Glutamatergic neuron (in vitro differentiated cells): ENCODE data around the gene AAGAB. TPM values are rescaled to one million over a fixed set of nuclear protein-coding genes. Genes with fewer than 3 reads are reported as not detected.

Experiments
- DNase-seq: peaks from one replicate; pipeline ENCODE4 v3.0.0; 2022
- H3K27ac Mint-ChIP-seq: one replicate; pipeline ENCODE4 v1.8.0; 2020; ENCODE audit warnings: mild to moderate bottlenecking, mixed read lengths, inconsistent platforms; ENCODE audit not compliant: unreplicated experiment
- H3K27me3 Mint-ChIP-seq: one replicate; pipeline ENCODE4 v1.8.0; 2020; ENCODE audit warnings: mild to moderate bottlenecking, moderate library complexity, mixed read lengths, inconsistent platforms; ENCODE audit not compliant: unreplicated experiment
- H3K36me3 Mint-ChIP-seq: one replicate; pipeline ENCODE4 v1.8.0; 2020; ENCODE audit warnings: mild to moderate bottlenecking, mixed read lengths, inconsistent platforms; ENCODE audit not compliant: unreplicated experiment
- H3K4me1 Mint-ChIP-seq: one replicate; pipeline ENCODE4 v1.8.0; 2020; ENCODE audit warnings: mild to moderate bottlenecking, low read depth, mixed read lengths, inconsistent platforms; ENCODE audit not compliant: unreplicated experiment
- H3K4me3 Mint-ChIP-seq: one replicate; pipeline ENCODE4 v1.8.0; 2020; ENCODE audit warnings: mild to moderate bottlenecking, mixed read lengths, inconsistent platforms; ENCODE audit not compliant: unreplicated experiment
- H3K9me3 Mint-ChIP-seq: one replicate; pipeline ENCODE4 v1.8.0; 2020; ENCODE audit warnings: mild to moderate bottlenecking, moderate library complexity, mixed read lengths, inconsistent platforms; ENCODE audit not compliant: unreplicated experiment
- CTCF ChIP-seq: fragments of 200-600 bp; sonication (generic); IDR thresholded peaks from one replicate; pipeline ENCODE4 v1.5.0; 2021; ENCODE audit not compliant: partially characterized antibody, unreplicated experiment
- long read RNA-seq: library from polyadenylated mRNA; unstranded; transcript quantifications from one replicate; pipeline ENCODE4 v2.0.0, GENCODE V29; 2020; ENCODE audit not compliant: unreplicated experiment
- total RNA-seq: library from RNA; stranded (reverse); fragmentation: NEBNext Ultra II Directional; extraction: Animal tissue kit (Norgen Biotek cat#: 25700); gene quantifications from one replicate; pipeline ENCODE4 v1.2.1, GENCODE V29; 2021; ENCODE audit not compliant: unreplicated experiment

The AAGAB gene
- total RNA-seq = 39.9 TPM
- long read RNA-seq, transcript AAGAB-201 (10 exons, 2,841 nt) = major isoform, 25 of 34 reads
- long read RNA-seq, partial matches to known transcripts = 1 of 34 reads
- long read RNA-seq, other reads (novel, unspliced or antisense) = 8 of 34 reads

GRCh38 chr15:67254238-67255175 is at the start of gene AAGAB, which contains the start of gene IQCH:
Gene AAGAB, minus strand, starts transcription at chr15:67254661. Its CDS starts 30 bp downstream, at chr15:67254631.
Gene IQCH, plus strand, starts transcription at chr15:67254786. Its CDS starts 111 bp downstream, at chr15:67254897.
- Mint-ChIP-seq H3K9me3 (no peaks in the 10 kb centered on the region), H3K4me1 (no peaks in the 10 kb centered on the region), H3K36me3 (no peaks in the 10 kb centered on the region), H3K4me3 (peak within 1 kb of the TSS; percentile 96), H3K27me3 (peaks cover 2% of the 10 kb centered on the region), H3K27ac (peak within 1 kb of the TSS; percentile 96)
- no peak for TF ChIP-seq CTCF
- DNase-seq = peak; percentile 100

GRCh38 chr15:67303490-67304363 is 49.3 kb upstream of the AAGAB start:
- Mint-ChIP-seq H3K27ac (no peak overlapping the region), H3K27me3 (no peaks in the 10 kb centered on the region), H3K36me3 (no peaks in the 10 kb centered on the region), H3K4me3 (no peak overlapping the region), H3K4me1 (no peaks in the 10 kb centered on the region), H3K9me3 (no peaks in the 10 kb centered on the region)
- peak; percentile 16 for TF ChIP-seq CTCF
- DNase-seq = no peak

GRCh38 chr15:67300266-67301025 is 46.0 kb upstream of the AAGAB start:
- no peak for TF ChIP-seq CTCF
- Mint-ChIP-seq H3K9me3 (no peaks in the 10 kb centered on the region), H3K4me3 (no peak overlapping the region), H3K27ac (no peak overlapping the region), H3K36me3 (no peaks in the 10 kb centered on the region), H3K27me3 (no peaks in the 10 kb centered on the region), H3K4me1 (no peaks in the 10 kb centered on the region)
- no peak for DNase-seq

GRCh38 chr15:67296684-67297083 is 42.2 kb upstream of the AAGAB start:
- H3K36me3 Mint-ChIP-seq = no peaks in the 10 kb centered on the region

More at GRCh38 chr15:67296684-67297083, 42.2 kb upstream of the AAGAB start:
- Mint-ChIP-seq H3K4me1 (no peaks in the 10 kb centered on the region), H3K9me3 (no peaks in the 10 kb centered on the region), H3K27ac (no peak overlapping the region), H3K4me3 (no peak overlapping the region), H3K27me3 (no peaks in the 10 kb centered on the region)
- no peak for TF ChIP-seq CTCF
- DNase-seq = no peak
